DMS153 (cell line): ENCODE data around the gene ANKRD55.
"Not testable (repeated sequence)": the region's sequence is repeated elsewhere in the genome, so short reads cannot be mapped to it uniquely, and the experiment has no call there.

Experiments used
- DNase-seq: peaks from one replicate; lab custom pipeline; 2025; lab: John Stamatoyannopoulos, UW

The ANKRD55 gene

DNA sequence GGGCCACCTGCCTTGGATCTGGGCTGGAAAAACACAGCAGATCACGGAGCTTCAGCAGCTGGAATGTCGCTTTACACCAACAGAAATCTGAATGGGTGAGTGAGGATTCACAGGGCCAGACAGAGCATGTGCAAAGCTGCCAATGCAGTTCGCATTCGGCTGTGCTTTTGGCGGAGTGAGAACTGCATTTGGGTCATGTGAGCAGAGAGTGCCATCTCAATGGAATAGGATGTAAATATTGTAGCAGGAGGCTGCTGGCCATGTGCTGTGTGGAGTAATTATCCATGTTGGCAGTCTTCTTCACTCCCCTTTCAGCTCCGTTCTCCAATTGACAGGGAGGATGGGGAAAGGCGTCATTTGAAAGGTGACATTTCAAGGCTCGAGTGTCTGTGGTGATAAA, at the start of gene ANKRD55:
Gene ANKRD55 (minus strand): TSS at position 101 of the 400 bp plus-strand sequence. CDS start 417 bp downstream, outside the sequence.
- DNase-seq, result peak; percentile 45

DNA sequence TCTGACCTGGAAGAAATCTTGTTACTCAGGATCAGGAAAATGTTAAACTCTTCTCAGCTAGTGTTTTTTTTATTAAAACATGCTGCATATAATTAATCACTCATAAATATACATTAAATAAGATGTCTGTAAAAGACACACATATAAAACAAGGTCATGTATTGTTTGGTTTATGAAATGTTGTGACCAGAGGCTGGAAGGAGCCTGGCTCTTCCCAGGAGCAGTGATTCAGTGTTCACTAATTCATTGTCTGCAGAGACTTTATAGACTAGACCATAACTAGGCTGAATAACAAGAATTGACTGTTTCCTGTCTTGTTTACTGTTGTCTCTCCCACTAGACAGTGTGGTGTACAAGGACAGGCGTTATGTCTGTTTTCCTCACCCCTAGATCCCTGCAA, 49.1 kb upstream of the ANKRD55 start:
- DNase-seq, result no peak

DNA sequence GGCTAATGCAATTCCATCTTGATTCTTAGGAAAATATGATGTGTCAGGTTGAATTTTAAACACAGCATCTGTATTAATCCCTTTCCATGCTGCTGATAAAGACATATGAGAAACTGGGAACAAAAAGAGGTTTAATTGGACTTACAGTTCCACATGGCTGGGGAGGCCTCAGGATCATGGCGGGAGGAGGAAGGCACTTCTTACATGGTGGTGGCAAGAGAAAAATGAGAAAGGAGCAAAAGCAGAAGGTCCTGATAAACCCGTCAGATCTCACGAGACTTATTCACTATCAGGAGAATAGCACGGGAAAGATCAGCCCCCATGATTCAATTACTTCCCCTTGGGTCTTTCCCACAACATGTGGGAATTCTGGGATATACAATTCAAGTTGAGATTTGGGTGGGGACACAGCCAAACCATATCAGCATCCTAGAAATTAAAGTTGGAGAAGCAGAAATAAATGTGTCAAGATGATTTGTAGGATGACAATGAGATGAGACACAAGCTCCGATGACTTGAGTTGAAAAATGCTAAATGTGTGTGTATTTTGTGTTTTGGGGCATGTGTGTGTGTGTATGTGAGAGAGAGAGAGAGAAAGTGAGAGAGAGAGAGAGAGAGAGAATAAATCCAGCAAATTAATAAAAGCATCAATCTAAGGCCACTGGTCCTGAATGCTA, 48.5 kb upstream of the ANKRD55 start:
- DNase-seq, result no peak

DNA sequence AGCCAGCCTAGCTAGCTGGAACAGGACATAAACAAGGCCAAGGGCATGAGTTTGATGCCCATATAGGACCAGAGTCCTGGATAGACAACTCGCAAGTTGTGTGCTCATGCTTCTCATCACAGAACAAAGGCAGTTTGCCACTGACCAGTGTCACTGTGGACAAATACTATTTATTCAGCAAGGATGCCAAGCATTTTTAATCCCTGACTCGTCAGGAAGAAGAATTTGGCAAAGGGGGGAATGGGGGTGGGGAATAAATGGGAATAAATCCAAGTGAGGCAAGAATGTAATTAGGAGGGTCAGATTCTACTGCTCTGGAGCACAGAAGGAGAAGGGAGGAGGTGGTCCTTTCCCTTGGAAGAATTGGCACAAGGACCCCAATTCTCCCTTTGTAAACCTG, 46.8 kb upstream of the ANKRD55 start:
- DNase-seq, result no peak

DNA sequence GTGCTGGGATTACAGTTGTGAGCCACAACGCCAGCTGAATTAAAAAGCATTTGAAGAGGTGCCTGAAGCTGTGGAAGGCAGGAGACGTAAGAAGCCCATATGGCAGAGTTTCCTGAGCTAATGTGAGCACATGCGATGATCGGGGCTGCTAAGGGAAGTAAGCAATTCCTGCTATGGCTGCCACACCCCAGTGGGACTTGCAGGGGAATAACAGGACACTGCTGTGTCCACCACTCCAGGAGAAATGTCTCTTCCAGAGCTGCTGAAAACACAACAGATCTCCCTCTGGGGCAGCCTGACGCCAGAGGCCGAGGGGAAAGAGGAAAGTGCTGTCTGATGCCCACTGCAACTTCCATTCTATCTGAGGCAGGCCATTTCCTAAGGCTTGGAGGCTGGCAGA, 46.2 kb upstream of the ANKRD55 start:
- DNase-seq, result no peak

DNA sequence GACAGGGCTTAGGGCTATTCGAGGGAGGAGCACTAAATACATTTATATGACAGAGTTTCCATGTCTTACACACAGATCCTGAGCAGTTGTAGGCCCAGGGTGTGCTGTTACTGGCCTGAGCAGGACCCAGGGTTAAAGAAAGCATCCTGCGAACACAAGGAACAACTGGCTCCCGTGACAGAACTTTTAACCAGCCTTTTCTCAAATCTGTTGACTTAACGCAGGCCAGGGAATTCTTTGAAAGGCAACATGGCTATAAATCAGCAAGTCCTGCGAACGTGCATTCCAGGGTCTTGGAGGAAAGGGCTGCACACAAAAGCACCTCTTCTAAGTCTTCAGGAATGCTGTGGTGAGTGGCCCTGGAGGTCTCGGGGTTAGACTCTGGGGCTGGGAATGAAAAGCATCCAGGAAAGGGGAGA, 45.2 kb upstream of the ANKRD55 start:
- no peak for DNase-seq

DNA sequence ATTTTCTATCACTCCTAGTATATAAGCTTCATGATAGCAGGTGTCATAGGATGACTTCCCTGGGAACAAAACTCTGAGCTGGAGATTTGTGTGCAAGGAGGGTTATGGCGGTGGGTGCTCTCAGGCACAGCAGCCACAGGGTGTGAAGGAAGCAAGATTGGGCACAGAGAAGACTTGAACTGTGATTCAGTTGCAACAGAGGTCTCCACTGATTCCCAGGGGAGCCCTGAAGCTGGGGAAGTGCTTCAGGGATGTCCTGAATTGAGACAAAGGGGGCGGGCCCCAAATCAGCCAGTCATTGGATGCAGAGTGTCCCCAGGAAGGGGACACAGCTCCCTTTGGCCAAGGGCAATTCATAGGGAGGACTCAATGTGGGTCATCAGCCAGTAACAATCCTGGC, 44.4 kb upstream of the ANKRD55 start:
- no peak for DNase-seq

DNA sequence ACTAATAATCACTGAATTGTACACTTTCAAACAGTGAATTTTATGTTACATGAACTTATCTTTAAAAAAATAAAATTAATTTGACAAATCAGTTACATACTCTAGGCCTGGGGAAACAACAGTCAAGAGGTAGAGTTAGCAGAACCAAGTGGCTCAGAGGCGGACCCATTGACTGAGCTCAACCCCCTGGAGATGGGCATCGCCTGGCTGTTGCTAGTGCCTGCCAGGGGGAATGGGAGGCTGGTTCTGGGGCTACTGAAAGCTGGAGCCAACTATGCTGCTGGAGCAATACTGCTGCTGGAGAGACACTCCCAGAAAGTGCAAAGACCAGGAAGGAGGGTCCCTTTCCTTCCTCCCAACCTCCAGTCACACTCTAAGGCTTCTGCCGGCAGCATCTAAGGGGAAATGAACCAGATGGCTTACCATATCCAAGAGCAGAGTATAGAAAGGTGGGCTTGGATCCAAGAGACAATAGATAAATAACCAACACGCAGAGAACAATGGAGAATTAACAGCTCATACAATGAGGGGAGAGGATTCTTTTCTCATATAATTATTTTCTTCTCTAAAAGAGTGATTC, 40.3 kb upstream of the ANKRD55 start:
- no peak for DNase-seq

DNA sequence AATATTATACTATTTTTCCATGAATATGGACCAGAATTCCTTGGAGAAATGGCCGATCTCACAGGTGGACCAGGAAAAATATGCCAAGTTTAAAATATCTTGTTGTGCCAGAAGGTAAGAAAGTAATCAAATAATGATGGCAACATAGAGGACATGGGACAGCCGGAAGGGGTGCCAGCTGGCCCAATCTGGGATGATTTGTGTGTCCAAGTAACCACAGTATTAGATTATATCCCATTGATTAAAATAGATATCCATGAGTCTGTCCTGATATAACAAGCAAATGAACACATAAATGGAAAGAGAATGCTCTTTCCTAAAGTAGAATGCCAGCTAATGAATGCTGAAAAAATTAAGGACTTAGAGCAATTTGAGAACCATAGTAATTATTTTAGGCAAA, 39.6 kb upstream of the ANKRD55 start:
- DNase-seq, result no peak

DNA sequence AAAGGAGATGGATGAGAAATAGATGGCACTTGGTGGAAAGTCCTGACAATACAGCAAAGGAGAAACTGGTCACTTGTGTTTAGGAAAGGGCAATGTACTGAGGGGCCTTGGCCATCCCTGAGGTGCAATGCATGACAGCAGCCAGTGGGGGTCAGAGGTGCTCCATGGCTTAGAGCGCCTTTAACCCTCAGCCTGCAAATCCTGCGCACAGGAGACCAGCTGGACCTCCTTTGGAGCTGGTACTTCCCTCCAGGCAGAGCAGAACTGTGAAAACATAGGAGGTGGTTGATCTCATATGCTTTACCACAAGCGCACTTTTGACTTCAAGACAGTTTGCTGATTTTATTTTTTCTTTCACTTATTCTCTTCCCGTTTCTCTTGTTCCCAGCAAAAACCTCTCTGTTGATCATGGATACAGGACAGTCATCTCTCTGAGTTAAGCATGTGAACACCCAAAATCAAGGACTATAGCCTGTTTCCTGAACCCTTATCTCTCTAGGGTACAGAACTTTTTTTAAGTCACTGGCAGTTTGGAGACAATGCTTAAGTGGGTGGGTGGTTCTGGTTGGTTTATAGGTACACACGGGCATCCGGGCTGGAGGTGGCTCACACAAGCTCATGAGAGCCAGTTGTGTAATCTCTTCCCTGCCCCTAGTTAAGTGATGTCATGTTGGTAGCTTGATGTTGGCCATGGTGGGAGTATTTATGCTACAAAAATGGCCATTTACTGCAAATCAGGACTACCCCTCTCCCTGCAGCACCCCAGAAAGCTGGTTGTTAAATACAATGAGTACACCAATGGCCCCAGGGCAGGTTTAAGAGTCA, 37.6 kb upstream of the ANKRD55 start:
- peak; percentile 11 for DNase-seq

DNA sequence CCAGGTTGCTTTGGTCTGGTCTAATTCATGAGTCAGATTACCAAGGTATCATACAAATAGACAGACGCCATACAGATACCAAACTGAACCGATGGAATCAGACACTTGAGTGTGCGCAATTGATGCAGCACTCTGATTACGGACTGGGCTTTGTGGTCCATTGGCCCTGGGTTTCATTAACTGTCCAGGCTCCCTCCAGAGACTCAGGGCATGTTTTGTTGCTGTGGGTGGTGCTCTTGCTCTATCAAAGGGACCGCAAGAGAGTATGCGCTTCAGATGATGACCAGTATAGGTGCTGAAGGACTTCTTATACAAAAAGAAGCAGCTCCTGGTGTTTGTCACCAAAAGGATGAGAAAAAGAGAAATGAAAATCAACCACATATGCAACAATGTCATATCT, 36.9 kb upstream of the ANKRD55 start:
- DNase-seq, result no peak

DNA sequence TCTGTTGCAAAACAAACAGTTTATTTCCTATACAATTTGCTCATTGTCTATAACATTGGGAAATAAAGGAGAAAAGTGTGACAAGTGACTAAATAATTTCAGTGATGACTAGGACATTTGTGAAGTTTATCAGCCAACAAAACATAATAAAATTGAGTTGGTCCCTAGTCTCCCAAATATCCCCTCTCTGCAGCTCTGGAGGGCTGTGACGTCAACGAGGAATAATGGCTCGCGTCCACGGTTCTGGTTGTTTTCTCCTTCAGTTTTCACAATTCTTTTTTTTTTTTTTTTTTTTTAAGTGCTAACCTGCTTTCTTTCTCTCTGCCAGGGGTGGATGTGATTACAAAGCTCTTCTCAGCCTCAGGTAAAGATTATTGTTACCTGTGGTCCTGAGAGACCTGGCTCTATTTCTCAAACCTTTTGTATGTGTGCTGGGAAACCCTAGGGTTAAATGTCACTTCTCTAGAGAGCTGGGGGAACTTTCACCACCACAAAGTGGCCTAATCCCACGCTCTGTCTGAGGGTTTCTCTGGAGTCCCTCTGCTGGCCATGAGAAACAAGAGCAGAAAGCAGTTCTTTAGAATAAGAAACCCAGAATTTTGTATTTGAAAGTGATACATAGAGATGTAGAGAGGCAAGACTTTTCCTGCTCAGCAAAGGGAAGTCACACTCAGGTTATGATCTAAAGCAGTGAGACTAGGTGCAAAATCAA, 36.2 kb upstream of the ANKRD55 start:
- no peak for DNase-seq

DNA sequence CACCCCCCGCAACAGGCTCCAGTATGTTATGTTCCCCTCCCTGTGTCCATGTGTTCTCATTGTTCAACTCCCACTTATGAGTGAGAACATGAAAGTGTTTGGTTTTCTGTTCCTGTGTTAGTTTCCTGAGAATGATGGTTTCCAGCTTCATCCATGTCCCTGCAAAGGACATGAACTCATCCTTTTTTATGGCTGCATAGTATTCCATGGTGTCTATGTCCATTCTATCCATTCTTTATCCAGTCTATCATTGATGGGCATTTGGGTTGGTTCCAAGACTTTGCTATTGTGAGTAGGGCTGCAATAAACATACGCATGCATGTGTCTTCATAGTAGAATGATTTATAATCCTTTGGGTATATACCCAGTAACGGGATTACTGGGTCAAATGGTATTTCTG, 35.6 kb upstream of the ANKRD55 start:
- not testable (repeated sequence) for DNase-seq

DNA sequence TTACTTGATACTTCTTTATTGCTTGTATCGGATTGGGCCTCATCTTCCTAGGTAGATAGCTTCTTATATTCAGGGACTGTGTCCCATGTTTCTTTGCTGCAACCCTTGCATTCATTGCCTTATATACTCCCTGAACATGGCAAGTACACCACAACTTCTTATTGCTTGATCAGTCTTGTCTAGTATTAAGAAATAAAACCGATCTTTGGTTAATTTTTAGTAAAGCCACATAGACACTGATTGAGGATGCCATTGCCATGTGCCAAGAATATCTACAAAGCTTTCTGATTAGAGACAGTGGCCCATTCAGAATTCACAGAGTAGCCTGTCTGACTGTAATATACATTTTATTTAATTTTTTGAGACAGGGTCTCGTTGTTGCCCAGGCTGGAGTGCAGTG, 34.7 kb upstream of the ANKRD55 start:
- no peak for DNase-seq

DNA sequence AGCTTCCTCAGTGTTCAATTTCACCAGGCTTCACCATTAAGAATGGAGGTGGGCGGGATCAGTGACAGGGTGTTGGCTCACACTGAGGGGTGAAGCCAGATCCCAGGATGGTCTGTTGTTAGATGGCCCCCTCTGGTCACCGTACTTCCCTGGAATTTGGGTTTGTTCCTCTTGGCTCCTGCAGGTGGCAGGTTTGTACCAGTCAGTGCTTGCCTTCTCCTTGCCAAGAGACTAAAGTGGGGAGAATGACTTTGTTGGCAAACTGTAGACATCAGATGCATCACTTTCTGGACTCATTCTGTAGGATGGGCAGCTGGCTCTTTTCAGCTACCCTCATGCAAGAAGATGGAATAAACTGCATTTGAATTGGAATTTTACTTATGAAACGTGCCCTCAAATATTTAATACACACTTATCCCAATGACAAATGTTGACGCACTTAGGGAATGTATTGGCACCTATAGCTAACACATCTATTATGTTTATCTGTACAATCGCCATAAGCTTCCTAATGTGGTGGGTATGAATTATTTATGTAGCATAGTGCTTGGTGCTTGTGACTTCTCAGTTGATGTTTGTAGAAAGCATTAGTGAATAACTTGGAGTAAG, 31.4 kb upstream of the ANKRD55 start:
- DNase-seq, result no peak

DNA sequence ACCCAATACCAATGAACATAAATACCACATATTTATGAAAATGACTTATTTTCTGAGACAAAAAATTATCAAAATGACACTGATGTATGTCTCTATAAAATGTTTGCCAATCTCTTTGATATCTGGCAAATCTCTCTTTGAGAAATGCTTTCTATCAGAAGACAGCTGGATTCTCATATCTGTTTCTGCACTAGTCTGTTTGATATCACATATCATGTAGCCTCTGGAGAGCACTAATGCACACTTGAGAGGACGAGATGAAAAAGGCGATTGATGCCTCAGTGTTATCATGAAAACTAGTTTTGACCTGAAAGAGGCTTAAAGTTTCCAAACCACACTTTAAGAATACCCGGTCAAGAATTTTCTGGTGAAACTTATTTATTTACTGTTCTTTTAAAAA, 29.1 kb upstream of the ANKRD55 start:
- no peak for DNase-seq

DNA sequence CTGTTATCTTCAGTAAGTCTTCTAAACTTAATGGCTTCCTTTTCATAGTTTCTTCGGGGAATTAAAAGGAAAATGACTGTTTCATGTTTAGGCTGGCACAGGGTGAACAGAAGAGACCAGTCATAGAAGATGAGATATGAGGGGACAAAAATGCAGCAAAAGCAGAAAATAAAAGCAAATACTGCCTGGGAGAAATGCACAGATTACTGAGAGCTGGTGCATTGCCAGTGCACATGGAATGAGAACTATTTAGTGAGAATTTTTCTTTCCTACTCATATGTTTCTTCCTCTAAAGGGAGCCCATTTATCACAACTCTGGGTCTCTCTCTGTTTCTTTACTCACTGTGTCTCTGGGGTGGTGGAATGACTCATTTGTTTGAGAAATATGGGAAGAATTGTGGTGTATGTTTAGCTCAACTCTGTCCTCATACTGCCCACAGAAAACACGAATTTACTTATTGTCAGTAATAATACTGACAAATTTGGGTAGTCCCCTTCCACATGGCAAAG, 25.9 kb upstream of the ANKRD55 start:
- no peak for DNase-seq

DNA sequence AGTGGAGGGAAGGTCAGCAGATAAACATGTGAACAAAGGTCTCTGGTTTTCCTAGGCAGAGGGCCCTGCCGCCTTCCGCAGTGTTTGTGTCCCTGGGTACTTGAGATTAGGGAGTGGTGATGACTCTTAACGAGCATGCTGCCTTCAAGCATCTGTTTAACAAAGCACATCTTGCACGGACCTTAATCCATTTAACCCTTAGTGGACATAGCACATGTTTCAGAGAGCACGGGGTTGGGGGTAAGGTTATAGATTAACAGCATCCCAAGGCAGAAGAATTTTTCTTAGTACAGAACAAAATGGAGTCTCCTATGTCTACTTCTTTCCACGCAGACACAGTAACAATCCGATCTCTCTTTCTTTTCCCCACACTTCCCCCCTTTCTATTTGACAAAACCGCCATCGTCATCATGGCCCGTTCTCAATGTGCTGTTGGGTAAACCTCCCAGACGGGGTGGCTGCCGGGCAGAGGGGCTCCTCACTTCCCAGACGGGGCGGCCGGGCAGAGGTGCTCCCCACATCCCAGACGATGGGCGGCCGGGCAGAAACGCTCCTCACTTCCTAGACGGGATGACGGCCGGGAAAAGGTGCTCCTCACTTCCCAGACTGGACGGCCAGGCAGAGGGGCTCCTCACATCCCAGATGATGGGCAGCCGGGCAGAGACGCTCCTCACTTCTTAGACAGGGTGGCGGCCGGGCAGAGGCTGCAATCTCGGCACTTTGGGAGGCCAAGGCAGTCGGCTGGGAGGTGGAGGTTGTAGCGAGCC, 24.8 kb upstream of the ANKRD55 start:
- DNase-seq, result not testable (repeated sequence)

DNA sequence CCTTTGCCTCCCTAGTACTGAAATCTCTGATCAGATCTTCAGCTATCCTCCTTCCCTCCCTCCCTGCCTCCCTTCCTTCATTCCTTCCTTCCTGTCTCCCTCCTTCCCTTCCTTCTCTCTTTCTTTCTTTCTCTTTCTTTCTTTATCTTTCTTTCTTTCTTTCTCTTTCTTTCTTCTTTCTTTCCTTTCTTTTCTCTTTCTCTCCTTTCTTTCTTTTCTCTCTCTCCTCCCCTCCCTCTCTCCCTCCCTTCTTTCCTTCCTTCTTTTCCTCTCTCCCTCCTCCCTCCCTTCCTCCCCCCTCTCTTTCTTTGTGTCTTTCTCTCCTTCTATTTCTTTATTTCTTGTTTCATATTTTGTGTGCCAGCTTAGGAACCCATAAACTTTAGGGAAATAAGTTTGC, 23.9 kb upstream of the ANKRD55 start:
- DNase-seq, result no peak

DNA sequence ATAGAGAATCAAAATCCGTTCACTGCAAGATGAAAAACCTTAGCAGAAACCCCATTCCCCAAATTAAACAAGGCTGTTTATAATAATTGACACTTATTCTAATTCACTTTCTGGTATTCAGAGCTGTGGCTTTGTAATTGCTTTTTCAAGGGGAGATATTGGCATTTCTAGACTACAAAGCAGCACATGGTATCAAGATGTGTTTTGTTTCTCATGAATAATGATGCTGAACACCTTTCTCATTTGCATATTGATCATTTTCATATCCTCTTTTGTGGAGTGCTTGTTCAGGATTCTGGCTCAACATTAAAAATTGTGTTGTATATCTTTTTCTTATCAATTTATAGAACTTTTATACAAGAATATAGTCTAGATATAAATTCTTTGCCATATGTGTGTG, 22.4 kb upstream of the ANKRD55 start:
- DNase-seq, result no peak

DNA sequence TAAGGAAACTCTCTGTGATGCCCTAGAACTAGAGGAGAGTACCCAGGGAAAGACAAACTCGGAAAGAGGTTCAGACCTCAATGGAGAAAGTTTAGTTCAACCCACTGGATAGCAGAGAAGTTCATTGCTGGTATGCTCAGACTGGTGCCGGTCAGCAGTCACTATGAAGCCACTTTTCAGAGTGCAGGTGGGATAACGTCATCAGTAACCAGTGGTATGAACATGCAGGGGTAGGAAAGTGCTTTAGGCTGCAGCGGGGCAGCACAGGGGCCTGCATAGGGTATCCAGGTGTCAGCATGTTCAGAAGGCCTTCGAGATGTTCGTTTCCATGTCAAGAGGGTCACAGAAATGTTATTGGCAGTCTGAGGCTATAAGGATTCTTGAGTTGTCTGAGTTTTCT, 20.8 kb upstream of the ANKRD55 start:
- DNase-seq, result no peak
